Testis (tissue), 3 donors: ENCODE measurements around the gene GNPTG. TPM values are rescaled to one million over a fixed set of nuclear protein-coding genes. Genes with fewer than 3 reads are reported as not detected.
A peak's percentile ranks its signal among the peaks of the same experiment; 100 is the strongest.

ENCODE experiments used
- DNase-seq: peaks from one replicate; pipeline ENCODE4 v3.0.0-alpha.2; 2019
- H3K27ac ChIP-seq, 2 donors: fragments of 200-600 bp; sonication (generic); one replicate each; pipeline ENCODE4 v1.5.1; 2019
- H3K27me3 ChIP-seq: fragments of 200-600 bp; sonication (generic); one replicate; pipeline ENCODE4 v1.5.1; 2019
- H3K36me3 ChIP-seq: fragments of 200-600 bp; sonication (generic); one replicate; pipeline ENCODE4 v1.5.1; 2017; ENCODE audit warnings: low read depth; ENCODE audit errors: missing control alignments
- H3K4me1 ChIP-seq: fragments of 200-600 bp; sonication (generic); one replicate; pipeline ENCODE4 v1.5.1; 2019
- H3K4me3 ChIP-seq, 2 donors: fragments of 200-600 bp; sonication (generic); one replicate each; pipeline ENCODE4 v1.5.1; 2017 to 2019
- H3K9me3 ChIP-seq: fragments of 200-600 bp; sonication (generic); one replicate; pipeline ENCODE4 v1.5.1; 2017
- CTCF ChIP-seq, 3 experiments: fragments of 450-650 bp in 2 of 3; fragments of 200-600 bp in 1 of 3; sonication (generic) in 1 of 3; IDR thresholded peaks; one replicate each; pipeline ENCODE4 v1.5.1; 2016 to 2019; ENCODE audit warnings: antibody characterized with exemption in 3 of 3, mild to moderate bottlenecking in 2 of 3, moderate library complexity in 1 of 3
- POLR2A ChIP-seq: fragments of 450-650 bp; IDR thresholded peaks from one replicate; pipeline ENCODE4 v1.6.1; 2017; ENCODE audit warnings: antibody characterized with exemption, mild to moderate bottlenecking, moderate library complexity
- WGBS, 2 donors: methylation state at CpG; one replicate each; pipeline ENCODE4 v1.1.5; 2018; 5-methylcytosine and 5-hydroxymethylcytosine counted together
- intact Hi-C: fragments of 100-400 bp; cut with DNase I; formaldehyde crosslinking; loops from one replicate; pipeline ENCODE4 v1.15.1; 2023; ENCODE audit warnings: low total_unique reads
- polyA plus RNA-seq: library from polyadenylated mRNA; stranded (reverse); fragments of 350-450 nt; fragmentation: Illumina TruSeq; extraction: RNeasy Lipid Tissue Mini Kit (QIAGEN cat#74804); gene quantifications from one replicate; pipeline ENCODE4 v1.2.3, GENCODE V29; 2014; ENCODE audit warnings: low read depth, low replicate concordance; ENCODE audit not compliant: insufficient read depth
- total RNA-seq, 2 donors: library from RNA; depleted of rRNA; stranded (reverse); fragments of >200 nt; gene quantifications; one replicate each; pipeline ENCODE4 v1.2.3, GENCODE V29; 2016

GNPTG gene
- total and polyA plus RNA-seq, 3 donors from 2014 or later: 67.8 to 150 (median 106) TPM

DNA sequence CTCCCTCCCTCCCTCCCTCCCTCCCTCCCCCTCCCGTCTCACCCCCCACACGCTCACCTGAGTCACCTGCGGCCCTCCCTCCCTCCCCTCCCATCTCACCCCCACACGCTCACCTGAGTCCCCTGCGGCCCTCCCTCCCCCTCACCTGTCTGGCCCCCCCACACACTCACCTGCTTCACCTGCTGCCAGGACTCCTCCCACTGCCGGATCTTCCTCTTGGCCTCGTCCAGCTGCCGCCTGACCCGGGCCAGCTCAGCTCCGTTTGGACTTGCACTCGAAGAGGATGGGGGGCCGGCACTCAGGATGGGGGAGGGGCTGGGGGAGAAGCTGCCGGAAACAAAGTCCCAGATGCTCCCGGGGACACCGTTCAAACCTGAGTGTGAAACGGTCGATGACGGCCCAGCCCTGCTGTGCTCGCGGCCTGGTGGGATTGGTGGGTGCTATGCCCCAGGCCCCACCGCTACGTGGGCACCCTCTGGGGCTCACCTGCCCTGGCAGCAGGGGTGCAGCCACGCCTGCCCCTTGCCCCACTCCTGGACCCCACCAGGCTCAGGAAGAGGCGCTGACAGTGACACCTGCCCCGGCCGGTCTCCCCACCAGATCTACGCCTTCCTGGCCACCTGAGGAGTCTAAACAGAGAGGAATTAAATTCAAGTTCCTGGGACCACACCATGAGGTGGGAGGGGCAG, 15.9 kb downstream of the GNPTG start:
- intact Hi-C loops: no loop called here
- no peak for DNase-seq
- Histone ChIP-seq H3K4me1 (no peaks in the 10 kb centered on the region), H3K4me3 (no peak overlapping the region), H3K27ac (no peak overlapping the region), H3K36me3 (no peaks in the 10 kb centered on the region), H3K9me3 (no peaks in the 10 kb centered on the region), H3K27me3 (no peaks in the 10 kb centered on the region)
- 85 to 86% methylated on average over 19 to 25 of the region's 27 CpGs for WGBS, 2 donors
- no peak for TF ChIP-seq CTCF (IDR thresholded peaks at IDR 0.05)
- no peak for TF ChIP-seq POLR2A

DNA sequence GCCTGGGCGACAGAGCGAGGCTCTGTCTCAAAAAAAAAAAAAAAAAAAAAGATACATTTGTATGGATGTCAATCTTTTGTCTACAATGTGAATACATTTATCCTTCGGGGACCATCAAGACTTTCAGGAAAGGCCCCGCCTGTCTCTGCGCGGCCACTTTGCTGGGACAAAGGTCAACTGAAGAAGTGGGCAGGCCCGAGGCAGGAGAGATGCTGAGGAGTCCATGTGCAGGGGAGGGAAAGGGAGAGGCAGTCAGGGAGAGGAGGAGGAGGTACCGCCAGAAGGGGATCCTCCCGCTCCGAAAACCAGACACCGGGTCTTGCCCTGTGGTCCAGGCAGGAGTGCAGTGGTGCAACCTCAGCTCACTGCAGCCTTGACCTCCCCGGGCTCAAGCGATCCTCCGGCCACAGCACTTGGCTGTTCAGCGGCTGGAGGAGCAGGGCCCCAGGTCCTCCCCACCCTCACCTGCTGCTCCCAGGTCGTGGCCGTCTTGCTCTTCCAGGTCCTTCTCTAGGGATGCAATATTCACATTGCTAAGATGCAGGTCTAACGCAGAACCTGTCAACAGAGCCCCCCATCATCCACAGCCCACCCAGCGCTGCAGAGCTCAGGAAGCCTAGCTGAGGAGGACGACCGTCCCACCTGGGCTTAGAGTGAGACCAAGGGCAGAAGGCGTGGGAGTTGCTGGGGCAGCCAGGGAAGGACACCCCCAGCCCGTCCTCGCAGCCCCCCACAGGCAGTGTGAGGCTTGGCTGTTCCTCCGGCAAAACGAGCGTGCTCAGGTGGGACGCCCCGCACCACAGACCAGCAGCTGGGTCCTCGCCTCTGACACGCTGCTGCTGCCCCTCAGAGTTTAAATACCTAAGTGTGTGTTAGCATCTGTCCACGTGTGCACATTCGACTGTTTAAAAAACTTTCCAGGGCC, 19.6 kb downstream of the GNPTG start:
- no peak for TF ChIP-seq CTCF (IDR thresholded peaks at IDR 0.05)
- no peak for TF ChIP-seq POLR2A
- peak; percentile 54 for DNase-seq
- Histone ChIP-seq H3K9me3 (no peaks in the 10 kb centered on the region), H3K4me1 (no peaks in the 10 kb centered on the region), H3K4me3 (no peak overlapping the region), H3K27me3 (no peaks in the 10 kb centered on the region), H3K27ac (no peak overlapping the region), H3K36me3 (no peaks in the 10 kb centered on the region)
- intact Hi-C loops: no loop called here
- WGBS, 2 donors: 78 to 80% methylated on average over 22 to 33 of the region's 33 CpGs

- TF ChIP-seq POLR2A (no peak), CTCF (IDR thresholded peaks at IDR 0.05) (no peak)
- 75 to 87% methylated on average over 5 to 17 of the region's 21 CpGs for WGBS, 2 donors
- no peaks in the 10 kb centered on the region for H3K36me3 ChIP-seq
- H3K27ac ChIP-seq: no peak overlapping the region
- H3K27me3 ChIP-seq: no peaks in the 10 kb centered on the region
- no peaks in the 10 kb centered on the region for H3K9me3 ChIP-seq
- intact Hi-C loops: no loop called here
- no peak for DNase-seq
- no peak overlapping the region for H3K4me3 ChIP-seq
- no peaks in the 10 kb centered on the region for H3K4me1 ChIP-seq
Observed at GRCh38 chr16:1372292-1372950, 20.7 kb downstream of the GNPTG start.

DNA sequence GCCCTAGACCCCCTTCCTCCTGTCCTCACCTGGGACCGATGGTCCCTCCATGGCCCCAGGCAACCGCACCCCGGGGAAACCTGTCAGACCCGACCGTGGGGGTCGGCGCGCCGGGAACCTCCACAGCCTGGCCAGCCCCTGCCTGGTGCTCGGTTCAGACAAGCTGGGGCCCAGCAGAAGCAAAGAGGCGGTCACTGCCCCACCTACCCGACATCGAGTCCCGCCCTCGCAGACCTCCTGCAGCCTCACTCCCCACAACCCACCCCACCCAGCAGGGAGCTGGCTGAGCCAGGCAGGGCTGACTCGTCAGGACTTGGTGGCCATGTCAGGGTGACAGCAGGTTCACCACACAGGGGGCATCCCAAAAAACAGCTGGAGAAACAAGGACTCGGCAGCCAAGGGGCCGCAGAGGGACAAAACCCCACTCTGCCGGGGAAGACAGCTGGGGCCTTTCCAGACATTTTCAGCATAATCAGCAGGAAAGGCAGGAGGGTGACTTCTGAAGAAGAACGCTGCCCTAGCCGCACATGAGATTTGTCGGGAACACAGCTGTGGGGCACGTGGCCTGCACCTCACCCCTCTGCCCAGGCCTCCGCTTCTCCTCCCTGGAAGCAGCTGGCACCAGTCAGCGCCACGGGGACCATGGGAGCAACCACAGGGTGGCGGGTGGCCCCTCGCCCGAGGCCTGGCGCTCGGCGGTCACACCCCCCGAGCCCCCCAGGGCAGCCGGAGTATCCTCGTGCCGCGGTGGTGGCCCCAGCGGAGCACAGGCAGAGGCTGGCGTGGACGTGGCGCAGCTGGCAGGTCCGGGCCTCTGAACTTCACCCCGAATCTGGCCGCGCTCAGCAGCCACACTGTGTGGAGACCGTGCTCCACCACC, 22.9 kb downstream of the GNPTG start:
- 94 to 97% methylated on average over 13 to 42 of the region's 46 CpGs for WGBS, 2 donors
- TF ChIP-seq POLR2A (no peak), CTCF (IDR thresholded peaks at IDR 0.05) (no peak)
- no peaks in the 10 kb centered on the region for H3K27me3 ChIP-seq
- H3K4me3 ChIP-seq: no peak overlapping the region
- intact Hi-C loops: no loop called here
- no peaks in the 10 kb centered on the region for H3K9me3 ChIP-seq
- H3K4me1 ChIP-seq: peaks cover 16% of the 10 kb centered on the region
- no peak overlapping the region for H3K27ac ChIP-seq
- no peaks in the 10 kb centered on the region for H3K36me3 ChIP-seq
- DNase-seq: no peak
